Body of pancreas (tissue), 4 donors: ENCODE results near the gene PAAF1.

Source experiments
- CTCF ChIP-seq, 7 experiments: fragments of 450-650 bp in 4 of 7; fragments of 200-600 bp in 3 of 7; sonication (generic) in 3 of 7; IDR thresholded peaks; one replicate each; pipeline ENCODE4 v1.5.1; 2016 to 2019; ENCODE audit warnings: antibody characterized with exemption in 7 of 7
- POLR2A ChIP-seq, 3 donors: fragments of 450-650 bp; IDR thresholded peaks; one replicate each; pipeline ENCODE4 v1.6.1; 2016; ENCODE audit warnings: antibody characterized with exemption in 3 of 3, mild to moderate bottlenecking in 2 of 3

GRCh38 chr11:73893041-73893440 is 16.2 kb downstream of the PAAF1 start:
- TF ChIP-seq CTCF (IDR thresholded peaks at IDR 0.05): no peak
- no peak for TF ChIP-seq POLR2A (IDR thresholded peaks at IDR 0.05)
